ENCODE measurements around the gene TCF12.

TCF12 gene

GRCh38 chr15:57070674-57071073 is 152.2 kb downstream of the TCF12 start:
- Histone ChIP-seq H3K79me2 (ENCODE audit: insufficient read depth, low read length) (peaks cover 36% of the 10 kb centered on the region), H3K9ac (ENCODE audit: low read length) (no peak overlapping the region), H2AFZ (ENCODE audit: low read length) (no peak overlapping the region), H3K9me3 (ENCODE audit: low read length) (no peaks in the 10 kb centered on the region), H3K9me2 (ENCODE audit: low read depth, low read length) (no peaks in the 10 kb centered on the region), H4K20me1 (ENCODE audit: insufficient read depth, low read length) (no peaks in the 10 kb centered on the region), H3K4me1 (ENCODE audit: insufficient read depth, low read length, severe bottlenecking) (peaks cover 32% of the 10 kb centered on the region), H3K27me3 (ENCODE audit: insufficient read depth, low read length) (no peaks in the 10 kb centered on the region), H3K4me3 (ENCODE audit: low read depth, low read length, poor library complexity, severe bottlenecking) (no peak overlapping the region), H3K27ac (ENCODE audit: low read depth, low read length, poor library complexity, severe bottlenecking) (no peak overlapping the region), H3F3A (ENCODE audit: insufficient read depth, low read length) (no peaks in the 10 kb centered on the region; the same call in 1 of the 2 replicates), H3K4me2 (ENCODE audit: low read length) (no peak overlapping the region), H3K36me3 (ENCODE audit: insufficient read depth, low read length) (peaks cover 20% of the 10 kb centered on the region; the same call in 1 of the 2 replicates)
- TF ChIP-seq EZH2 (IDR thresholded peaks at IDR 0.05; ENCODE audit: borderline replicate concordance, low read length) (no peak), CTCF (IDR thresholded peaks at IDR 0.05; ENCODE audit: low read length) (no peak)

- H3K4me3 ChIP-seq (ENCODE audit: low read depth, low read length, poor library complexity, severe bottlenecking), result no peak overlapping the region
- no peaks in the 10 kb centered on the region for H3K9me3 ChIP-seq (ENCODE audit: low read length)
- H3K27me3 ChIP-seq (ENCODE audit: insufficient read depth, low read length), result no peaks in the 10 kb centered on the region
- H4K20me1 ChIP-seq (ENCODE audit: insufficient read depth, low read length), result no peaks in the 10 kb centered on the region
- H3K4me1 ChIP-seq (ENCODE audit: insufficient read depth, low read length, severe bottlenecking), result peaks cover 16% of the 10 kb centered on the region
- 0 out of 2 replicates have a peak, but pooled peaks cover under 1% of the 10 kb centered on the region for H3K36me3 ChIP-seq (ENCODE audit: insufficient read depth, low read length)
- H3K9me2 ChIP-seq (ENCODE audit: low read depth, low read length), result no peaks in the 10 kb centered on the region
- H3K79me2 ChIP-seq (ENCODE audit: insufficient read depth, low read length), result peaks cover 29% of the 10 kb centered on the region
- H3F3A ChIP-seq (ENCODE audit: insufficient read depth, low read length), result no peaks in the 10 kb centered on the region
- no peak overlapping the region for H3K9ac ChIP-seq (ENCODE audit: low read length)
- H3K4me2 ChIP-seq (ENCODE audit: low read length), result no peak overlapping the region
- H3K27ac ChIP-seq (ENCODE audit: low read depth, low read length, poor library complexity, severe bottlenecking), result no peak overlapping the region
- H2AFZ ChIP-seq (ENCODE audit: low read length), result no peak overlapping the region
- TF ChIP-seq EZH2 (IDR thresholded peaks at IDR 0.05; ENCODE audit: borderline replicate concordance, low read length) (no peak), CTCF (IDR thresholded peaks at IDR 0.05; ENCODE audit: low read length) (peak; percentile 50)
Observed at GRCh38 chr15:57079446-57079845, 161.0 kb downstream of the TCF12 start.

- H3K9me2 ChIP-seq (ENCODE audit: low read depth, low read length), result no peaks in the 10 kb centered on the region
- peaks cover 25% of the 10 kb centered on the region for H3K79me2 ChIP-seq (ENCODE audit: insufficient read depth, low read length)
- H3K9ac ChIP-seq (ENCODE audit: low read length), result no peak overlapping the region
- H3F3A ChIP-seq (ENCODE audit: insufficient read depth, low read length), result no peaks in the 10 kb centered on the region
- H3K4me1 ChIP-seq (ENCODE audit: insufficient read depth, low read length, severe bottlenecking), result peaks cover 16% of the 10 kb centered on the region
- H3K27me3 ChIP-seq (ENCODE audit: insufficient read depth, low read length), result no peaks in the 10 kb centered on the region
- no peak overlapping the region for H3K27ac ChIP-seq (ENCODE audit: low read depth, low read length, poor library complexity, severe bottlenecking)
- no peak overlapping the region for H2AFZ ChIP-seq (ENCODE audit: low read length)
- no peak overlapping the region for H3K4me3 ChIP-seq (ENCODE audit: low read depth, low read length, poor library complexity, severe bottlenecking)
- H4K20me1 ChIP-seq (ENCODE audit: insufficient read depth, low read length), result no peaks in the 10 kb centered on the region
- no peaks in the 10 kb centered on the region for H3K9me3 ChIP-seq (ENCODE audit: low read length)
- H3K4me2 ChIP-seq (ENCODE audit: low read length), result peak overlapping the region; percentile 1; the same call in 1 of the 2 replicates
- no peak for TF ChIP-seq EZH2 (IDR thresholded peaks at IDR 0.05; ENCODE audit: borderline replicate concordance, low read length)
- TF ChIP-seq CTCF (IDR thresholded peaks at IDR 0.05; ENCODE audit: low read length), result peak; percentile 28; the same call in 1 of the 2 replicates
- H3K36me3 ChIP-seq (ENCODE audit: insufficient read depth, low read length), result no peaks in the 10 kb centered on the region
Observed at GRCh38 chr15:57079931-57080620, 161.6 kb downstream of the TCF12 start.
